Non-pigmented ciliary epithelial cell (primary cell): Measurements from ENCODE around the gene DSTN.

Experiments
- DNase-seq: peaks from one replicate; pipeline ENCODE4 v3.0.0-alpha.2; 2010; ENCODE audit warnings: low read depth

Gene DSTN

DNA sequence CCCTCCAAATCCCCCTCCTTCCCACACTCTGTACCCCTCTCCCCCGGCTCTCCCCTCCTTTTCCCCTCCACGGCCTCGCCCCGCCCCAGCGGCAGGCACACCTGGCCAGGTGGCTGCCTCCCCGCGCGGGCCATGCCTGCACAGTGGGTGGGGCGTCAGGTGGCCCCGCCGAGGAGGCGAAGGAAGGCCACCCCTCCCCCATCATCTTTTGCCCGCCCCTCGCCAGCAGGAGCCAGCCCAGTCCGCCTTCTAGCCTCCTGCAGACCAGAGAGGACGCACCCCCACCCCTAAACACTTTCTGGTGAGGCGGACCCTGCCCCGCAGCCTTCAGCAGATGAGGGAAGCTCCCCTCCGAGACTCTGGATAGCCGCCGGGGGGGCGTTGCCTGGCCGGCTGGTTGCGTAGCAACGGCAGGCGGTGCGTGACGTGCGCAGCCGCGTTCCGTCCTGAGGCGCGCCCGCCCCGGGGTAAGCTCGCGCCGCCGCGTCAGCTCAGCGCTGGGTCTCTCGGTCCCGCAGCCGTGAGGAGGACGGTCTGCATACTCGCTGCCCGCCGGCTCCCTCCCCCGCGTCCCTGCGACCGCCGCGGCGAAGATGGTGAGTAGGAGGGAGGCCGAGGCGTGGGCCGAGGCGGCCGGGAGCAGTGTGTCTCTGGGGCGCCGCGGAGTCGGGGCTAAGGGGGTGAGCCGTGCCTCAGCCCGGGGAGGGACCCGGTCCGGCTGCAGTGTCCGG lies at the start of gene DSTN:
TSS of gene DSTN (plus strand) at position 460 of the 731 bp plus-strand sequence. CDS start at position 594, 134 bp downstream.
- peak; percentile 66 for DNase-seq

DNA sequence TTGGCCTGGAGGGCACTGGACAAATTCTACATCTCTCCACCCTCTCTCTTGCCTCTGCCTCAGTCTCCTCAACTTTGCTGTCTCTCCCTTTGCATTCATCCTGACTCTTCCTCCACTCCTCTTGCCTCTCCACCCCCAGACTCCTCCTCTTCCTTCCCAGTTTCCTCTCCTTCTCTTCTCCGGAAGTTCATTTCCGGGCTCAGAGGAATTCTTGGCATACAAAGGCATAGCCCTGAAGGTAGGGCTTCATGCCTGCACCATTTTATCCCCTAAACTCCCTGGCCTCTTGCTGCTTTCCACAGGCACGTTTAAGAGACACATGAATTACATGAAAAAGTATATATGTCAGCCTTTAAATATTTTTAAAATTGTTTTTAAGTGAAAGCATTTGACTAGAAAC lies 49.3 kb upstream of the DSTN start:
- no peak for DNase-seq

DNA sequence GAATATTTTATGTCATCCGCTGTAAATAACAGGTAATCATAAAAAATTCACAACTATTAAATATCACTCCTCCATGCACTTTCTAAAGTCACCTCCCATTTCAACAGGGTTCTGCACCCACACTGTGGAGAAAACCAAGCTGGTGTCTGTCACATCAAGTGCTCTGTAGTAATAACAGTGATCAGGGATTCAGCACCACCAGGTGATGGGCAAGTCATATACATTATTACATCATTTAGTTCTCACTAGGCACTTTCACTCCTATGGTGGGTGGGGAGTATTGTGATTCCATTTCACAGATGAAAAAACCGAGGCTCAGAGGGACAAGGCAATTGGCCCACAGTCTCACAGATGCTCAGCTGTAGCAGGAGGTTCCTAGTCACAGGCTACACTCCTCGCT lies 47.3 kb upstream of the DSTN start:
- DNase-seq, result no peak

DNA sequence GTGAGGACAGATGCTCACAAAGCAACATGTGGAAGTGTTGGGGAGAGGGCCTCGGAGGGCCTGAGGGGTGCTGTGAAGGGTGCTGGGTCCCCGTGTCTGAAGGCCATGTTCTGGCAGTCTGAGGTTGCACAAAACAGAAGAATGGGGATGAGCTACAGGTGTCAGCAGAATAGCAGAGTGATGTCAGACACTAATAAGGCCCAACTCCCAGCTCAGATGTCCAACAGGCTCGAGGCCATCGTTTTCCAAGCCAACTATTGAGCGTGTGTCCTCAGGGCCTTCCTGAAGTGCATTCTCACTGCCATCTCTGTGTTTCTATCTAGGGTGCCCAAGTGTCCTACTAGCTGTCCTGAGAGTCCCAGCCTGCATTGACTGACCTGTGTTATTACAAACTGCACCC lies 46.5 kb upstream of the DSTN start:
- DNase-seq, result no peak

DNA sequence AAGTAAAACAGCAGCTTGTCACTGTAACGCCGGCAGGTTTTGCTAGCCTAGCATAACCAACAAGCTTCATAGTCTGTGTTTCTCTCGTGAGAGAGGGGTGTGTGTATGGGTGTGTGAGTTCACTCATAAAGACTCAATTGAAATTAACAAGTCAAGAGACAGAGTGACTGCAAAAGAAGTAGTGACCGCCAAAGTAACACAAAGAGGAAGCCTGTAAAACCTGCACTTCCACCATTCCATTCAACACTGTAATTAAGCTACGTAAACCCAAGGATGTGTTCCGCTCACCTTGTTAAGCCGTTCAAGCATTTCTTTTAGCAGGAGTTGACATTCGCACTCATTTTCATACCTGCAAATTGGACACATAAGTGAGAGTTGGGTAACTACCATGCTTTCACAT lies 45.3 kb upstream of the DSTN start:
- no peak for DNase-seq

DNA sequence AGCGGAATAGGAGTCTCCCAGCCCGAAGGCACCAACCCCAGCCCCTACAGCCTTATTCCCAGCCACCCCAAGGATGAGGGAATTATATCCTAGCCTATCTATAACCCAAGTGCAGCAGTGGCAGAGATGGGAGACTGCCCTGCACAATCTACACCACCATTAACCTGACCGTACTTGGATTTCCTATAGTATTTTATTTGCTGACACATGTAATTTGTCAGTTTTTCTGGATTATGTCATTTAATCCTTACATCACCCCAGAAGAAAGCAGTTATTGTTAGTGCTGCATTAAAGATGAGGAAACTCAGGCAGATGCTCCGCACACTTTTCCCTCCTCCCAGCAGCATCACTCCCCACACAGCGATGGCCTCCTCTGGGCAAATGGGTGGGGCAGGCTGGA lies 44.7 kb upstream of the DSTN start:
- DNase-seq, result no peak

DNA sequence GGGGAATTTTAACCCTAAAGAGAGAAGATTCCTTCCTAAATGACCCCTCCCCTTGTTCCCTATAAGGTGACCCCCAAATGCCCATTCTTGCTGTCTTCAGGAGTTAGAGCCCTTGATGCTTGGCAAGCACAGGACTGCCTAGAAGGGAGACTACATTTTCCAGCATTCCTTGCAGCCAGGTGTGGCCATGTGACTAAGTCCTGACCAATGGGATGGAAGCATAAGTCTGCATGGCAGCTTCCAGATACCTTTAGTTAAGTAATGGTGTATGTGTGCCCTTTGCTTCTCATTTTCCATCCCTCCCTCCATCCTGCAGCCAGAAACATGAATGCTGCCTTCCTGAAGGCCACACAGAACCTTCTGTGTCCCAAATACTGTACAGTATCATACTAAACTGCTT lies 44.2 kb upstream of the DSTN start:
- DNase-seq, result no peak

DNA sequence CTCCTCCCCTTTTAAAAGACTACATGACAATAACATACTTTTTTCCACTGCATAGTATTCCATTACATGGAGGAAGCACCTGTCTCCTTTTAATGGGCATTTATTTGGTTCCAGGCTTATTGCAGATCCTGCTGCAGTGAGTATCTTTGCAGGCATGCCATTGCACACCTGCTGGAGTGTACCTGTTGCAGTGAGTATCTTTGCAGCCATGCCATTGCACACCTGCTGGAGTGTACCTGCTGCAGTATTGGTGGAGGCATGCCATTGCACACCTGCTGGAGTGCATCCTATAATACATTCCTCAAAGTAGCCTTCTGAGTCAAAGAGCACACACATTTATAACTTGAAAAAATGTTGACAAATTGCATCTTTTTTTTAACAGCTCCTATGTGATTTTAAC lies 40.3 kb upstream of the DSTN start:
- DNase-seq, result no peak

DNA sequence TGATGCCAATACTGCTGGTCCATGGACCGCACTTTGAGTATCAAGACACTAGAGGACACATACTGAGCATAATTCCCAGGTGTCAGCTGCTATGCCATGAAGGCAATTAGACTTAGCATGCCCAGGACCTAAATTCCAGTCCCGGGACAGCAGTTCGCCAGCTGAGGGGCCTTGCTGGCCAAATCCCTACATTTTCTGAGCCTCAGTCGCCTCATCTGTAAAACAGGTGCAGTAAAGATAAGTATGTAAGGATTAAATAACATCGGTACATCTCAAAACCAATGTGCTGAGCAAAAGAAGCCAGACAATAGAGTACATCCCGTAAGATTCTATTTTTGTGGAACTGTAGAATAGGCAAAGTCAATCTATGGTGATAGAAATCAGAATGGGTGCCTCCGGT lies 39.7 kb upstream of the DSTN start:
- no peak for DNase-seq

DNA sequence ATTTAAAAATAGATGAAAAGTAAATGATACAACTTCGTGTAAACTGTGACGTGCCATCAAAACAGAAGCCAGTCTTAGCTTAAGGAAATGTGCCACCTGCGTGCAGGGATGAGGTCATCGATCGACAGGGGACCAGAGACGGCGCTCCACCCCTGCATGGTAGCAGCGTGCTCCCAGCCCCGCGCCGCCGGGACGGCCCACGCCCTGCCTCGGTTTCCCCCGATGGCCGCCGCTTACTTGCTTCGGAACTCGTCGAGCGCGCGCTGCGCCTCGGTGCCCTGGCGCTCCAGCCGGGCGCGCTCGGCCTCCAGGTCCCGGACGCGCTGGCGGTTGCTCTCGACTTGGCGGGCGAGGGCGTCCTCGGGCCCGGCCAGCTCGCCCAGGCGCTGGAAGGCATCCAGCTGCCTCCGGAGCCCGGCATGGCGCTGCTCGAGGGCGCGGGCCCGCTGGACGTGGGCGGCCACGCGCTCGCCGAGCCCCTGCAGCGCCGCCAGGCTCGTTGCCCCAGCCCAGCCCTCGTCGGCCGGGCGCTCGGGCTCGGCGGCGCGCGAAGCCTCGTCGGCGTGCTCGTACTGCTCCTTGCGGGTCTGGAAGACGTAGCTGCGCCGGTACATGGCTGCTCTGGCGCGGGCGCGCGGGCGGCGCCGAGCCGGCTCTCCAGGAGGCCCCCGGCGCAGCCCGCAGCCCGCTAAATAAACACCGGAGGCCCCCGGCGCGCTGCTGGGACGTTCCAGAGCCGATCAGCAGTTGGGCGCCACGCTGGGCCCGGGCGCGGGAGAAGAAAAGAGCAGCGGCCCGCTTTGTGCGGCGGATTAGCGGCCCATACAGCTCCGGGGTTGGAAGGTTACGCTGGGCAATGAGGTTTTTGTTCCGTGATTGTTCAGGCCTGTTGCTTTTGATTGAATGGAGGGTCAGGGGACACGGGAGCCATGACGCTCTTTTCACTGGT lies 38.9 kb upstream of the DSTN start, which contains the start of gene BFSP1:
TSS of gene BFSP1 (minus strand) at position 664 of the 949 bp plus-strand sequence. CDS start at position 614, 50 bp downstream.
- DNase-seq, result no peak

DNA sequence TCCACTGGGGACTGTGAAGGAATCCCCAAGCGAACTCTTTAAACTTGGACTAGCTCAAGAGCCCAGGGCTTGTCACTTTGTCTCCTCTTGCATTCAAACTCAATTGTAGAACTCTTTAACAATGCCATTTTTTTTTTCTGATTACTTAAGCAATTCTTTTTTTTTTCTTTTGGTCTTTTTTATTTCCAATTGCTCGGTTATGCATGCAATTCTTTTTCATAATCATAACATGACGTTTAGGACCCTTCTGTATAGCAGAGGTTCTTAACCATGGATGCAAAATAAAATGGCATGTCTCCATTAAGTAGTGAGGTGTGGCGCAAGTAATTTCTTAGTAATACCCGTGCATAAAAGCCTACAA lies 38.2 kb upstream of the DSTN start:
- DNase-seq, result no peak

DNA sequence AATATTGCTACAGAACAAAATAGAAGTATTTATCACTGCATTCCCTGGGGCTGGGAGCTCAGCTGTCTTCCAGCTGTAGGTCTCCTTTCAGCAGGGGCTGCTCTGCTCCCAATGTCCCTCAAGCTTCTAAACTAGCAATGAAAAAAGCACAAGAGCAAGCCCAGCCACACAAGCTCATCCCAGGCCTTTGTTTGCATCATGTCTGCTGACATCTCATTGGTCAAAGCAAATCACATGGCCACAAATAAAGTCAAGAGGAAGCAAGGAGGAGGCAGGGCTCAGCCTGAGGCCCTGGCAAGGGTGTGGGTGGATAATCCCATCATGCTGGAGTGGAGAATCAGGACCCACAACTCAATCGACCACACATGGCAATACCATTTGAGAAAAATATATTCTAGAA lies 36.5 kb upstream of the DSTN start:
- DNase-seq, result peak; percentile 43

DNA sequence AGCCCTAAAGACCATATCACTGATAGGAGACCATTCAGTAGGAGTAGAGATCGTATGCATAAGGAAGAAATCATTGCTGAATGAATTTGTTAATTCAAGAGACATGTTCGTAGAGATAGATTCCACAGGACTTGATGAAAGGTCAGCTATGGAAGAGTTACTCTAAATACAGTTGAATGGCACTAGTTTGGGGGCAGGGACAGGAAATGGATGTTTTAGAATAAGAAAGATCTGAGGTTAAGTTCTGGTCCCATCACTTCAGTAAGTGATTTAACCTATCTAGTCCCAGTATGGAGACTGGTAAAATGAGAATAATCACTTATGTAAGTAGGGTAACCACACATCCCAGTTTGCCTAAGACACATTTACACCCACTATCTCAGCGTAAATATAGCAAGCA lies 35.8 kb upstream of the DSTN start:
- no peak for DNase-seq

DNA sequence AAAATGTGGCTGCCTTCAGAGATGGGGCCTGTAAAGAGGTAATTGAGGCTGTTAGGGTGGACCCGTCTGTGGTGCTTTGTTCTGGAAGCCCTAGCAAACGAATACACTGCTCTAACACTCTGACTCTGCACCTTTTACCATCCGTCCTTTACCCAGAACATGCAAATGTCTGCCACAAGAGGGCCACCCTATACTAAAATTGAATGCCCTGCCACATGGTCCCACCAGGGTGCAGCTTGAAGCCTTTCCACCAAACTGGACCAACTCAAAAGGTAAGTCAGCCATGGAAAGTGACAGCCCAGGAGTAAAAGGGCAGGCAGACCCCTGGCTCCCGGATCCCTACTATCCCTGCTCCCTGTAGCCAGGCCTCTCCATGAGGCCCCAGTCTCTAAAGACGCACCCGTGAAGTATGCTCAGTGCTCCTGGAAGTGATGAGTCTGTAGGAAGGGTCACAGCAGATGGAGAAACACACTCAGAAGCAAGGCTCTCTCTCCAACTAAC lies 32.9 kb upstream of the DSTN start:
- peak; percentile 37 for DNase-seq

DNA sequence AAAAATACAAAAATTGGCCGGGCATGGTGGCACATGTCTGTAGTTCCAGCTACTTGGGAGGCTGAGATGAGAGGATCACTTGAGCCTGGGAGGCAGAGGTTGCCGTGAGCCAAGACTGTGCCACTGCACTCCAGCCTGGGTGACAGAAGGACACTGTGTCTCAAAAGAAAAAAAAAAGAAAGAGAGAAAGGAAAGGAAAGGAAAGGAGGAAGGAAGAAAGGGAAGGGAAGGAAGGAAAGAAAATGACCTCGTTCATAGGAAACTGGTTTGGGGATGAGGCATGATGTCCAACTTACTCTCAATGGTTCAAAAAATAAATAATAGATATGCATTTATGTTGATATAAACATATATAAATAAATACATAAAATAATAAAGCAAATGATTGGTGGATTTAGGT lies 31.9 kb upstream of the DSTN start:
- DNase-seq, result no peak

DNA sequence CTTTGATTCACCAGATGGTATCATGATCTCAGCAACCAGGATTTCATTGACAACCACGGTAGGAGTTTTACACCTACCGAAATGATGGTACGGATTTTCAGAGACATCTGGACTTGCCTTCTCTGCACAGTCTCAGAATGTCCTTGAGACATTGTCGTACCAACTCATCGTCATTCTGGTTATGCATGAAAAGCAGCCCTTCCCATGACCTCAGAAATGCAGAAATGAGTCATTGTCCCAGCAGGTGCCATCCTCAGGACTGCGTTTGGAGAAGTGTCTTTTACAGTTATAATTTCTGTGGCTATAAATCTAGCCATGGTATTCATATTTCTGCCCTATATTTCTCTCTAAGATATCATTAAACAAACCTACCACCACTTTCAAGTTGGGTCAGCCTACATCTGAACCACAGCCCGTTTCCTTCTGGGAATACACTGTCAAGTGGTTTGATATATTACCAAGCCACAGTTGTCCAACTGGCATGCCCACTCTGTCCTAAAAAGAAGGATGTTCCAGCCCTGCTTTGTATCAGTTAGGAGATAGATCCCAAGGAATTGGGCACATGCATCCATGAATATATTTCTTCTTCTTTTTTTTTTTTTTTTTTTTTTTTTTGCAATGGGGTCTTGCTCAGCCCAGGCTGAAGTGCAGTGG lies 31.2 kb upstream of the DSTN start:
- DNase-seq, result no peak

DNA sequence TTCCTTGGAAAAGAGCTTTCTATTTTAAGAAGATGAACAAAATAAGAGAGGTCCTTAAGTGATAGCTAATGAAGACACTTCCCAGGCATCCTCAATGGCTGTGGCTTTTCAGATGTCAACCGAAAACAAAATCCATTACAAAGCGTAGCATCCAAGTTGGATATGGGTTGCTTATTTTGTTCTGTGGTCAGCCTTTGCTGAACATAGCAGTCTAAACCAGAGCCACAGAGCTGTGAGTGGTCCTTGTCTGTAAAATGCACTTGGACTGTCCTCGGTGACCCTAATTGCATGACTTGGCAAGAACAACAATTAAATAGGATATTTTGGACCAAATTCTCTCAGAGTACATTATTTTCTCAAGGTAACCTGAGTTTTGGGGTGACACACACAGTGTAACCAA lies 28.3 kb upstream of the DSTN start:
- no peak for DNase-seq

DNA sequence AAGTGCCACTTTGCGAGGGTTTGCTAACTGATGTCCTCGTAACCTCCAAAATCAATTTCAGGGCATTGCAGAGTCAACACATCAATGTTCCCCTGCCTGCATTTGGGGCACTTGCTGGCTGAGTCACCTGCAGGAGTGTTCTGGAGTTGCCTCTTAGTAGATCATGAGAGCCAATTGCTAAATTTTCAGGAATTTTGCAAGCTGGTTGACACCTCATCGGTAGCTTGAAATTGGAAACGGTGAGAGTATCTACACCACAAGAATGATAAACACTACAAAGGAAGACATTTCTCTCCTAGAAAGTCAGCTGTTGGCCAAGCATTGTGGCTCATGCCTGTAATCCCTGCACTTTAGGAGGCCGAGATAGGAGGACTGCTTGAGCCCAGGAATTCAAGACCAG lies 27.9 kb upstream of the DSTN start:
- DNase-seq, result peak; percentile 67

DNA sequence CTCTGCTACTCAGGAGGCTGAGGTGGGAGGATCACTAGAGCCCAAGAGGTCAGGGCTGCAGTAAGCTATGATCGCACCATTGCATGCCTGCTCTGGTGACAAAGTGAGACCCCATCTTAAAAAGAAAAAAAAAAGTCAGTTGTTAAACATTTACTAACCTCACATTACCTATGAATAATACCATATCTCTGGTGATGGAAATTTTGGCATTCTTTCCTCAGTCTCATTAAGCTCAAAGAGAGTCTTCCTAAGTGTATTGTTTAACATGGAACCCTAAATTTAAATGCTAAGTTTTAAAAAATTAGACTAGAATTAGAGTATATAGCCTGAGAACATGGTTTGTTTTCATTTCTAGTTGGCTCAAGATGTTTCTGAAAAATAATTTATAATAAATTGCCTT lies 27.4 kb upstream of the DSTN start:
- no peak for DNase-seq

DNA sequence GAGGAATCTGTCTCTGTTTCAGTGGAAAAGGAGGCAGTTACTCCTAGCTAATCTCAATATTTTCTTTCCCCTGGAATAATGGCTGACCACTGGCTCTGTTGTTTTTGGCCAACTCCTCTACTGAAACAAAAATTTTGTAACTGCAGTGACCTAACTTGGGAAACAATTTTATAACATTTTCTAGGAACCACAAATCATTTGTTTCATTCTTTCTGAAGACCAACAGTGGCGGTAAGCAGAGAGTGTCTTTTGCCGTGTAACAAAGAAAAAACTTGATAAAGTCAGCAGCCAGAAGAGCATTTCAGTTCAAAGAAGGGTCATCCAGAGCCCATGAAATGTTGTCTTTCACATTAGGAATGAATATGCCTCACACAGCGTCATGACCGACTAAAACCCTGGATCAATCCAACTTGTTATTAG lies 26.9 kb upstream of the DSTN start:
- peak; percentile 67 for DNase-seq

DNA sequence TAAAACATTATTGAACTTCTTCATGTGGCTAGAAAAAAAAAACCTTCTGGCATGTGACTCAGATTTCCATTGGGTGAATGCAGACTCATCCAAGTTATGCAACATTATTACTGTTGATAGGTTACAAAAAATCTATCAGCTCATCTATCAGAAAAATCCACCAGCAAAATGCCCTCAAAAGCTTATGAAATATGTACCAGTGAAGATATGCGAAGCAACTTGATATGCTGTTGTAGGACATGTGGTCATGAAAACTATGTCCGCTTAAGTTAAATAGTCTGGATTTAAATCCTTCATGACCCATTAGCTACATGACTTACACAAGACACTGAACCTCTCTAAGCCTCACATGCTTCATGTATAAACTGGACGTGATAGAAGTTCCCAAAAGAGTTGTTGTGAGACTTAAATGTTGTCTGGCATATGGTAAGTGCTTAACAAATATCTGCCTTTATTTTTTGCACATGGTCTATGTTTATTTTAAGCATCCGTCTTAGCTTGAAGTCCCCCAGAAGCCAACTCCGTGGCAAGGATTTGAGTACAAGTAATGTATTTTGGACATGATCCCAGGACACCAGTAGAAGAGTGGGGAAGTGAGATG lies 26.2 kb upstream of the DSTN start:
- DNase-seq, result peak; percentile 43

DNA sequence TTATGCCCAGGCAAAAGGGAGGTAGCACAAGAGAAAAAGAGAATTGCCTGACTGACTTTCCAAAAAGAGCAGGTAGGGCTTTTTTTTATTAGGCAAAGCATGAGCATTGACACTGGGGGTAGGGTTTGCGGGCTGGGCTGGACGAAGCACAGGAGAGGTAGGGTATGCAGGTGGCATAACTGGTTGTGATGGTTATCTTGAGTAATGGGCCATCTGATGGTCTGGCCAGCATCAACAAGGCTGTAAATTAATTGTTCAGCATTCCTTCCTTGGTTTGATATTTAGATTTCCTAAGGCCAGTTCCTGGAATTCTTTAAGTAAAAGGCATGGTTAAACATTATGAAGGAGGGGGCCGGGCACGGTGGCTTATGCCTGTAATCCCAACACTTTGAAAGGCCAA lies 24.7 kb upstream of the DSTN start:
- DNase-seq, result no peak
